Lower leg skin (tissue), 3 donors: ENCODE results near the gene NACC2.
"Not testable (repeated sequence)": the region's sequence is repeated elsewhere in the genome, so short reads cannot be mapped to it uniquely, and the experiment has no call there.

ENCODE experiments used
- CTCF ChIP-seq, 3 donors: fragments of 450-650 bp; IDR thresholded peaks; one replicate each; pipeline ENCODE4 v1.5.1; 2016; ENCODE audit warnings: antibody characterized with exemption in 3 of 3, mild to moderate bottlenecking in 3 of 3, moderate library complexity in 2 of 3
- POLR2A ChIP-seq, 2 donors: fragments of 450-650 bp; IDR thresholded peaks; one replicate each; pipeline ENCODE4 v1.6.1; 2016 to 2017; ENCODE audit warnings: antibody characterized with exemption in 2 of 2, mild to moderate bottlenecking in 1 of 2, moderate library complexity in 1 of 2

GRCh38 chr9:136026943-136027289 lies 68.2 kb downstream of the NACC2 start:
- not testable (repeated sequence) for TF ChIP-seq CTCF, POLR2A (IDR thresholded peaks at IDR 0.05)
